ENCODE measurements around the gene TMEM54.

TMEM54 gene

DNA sequence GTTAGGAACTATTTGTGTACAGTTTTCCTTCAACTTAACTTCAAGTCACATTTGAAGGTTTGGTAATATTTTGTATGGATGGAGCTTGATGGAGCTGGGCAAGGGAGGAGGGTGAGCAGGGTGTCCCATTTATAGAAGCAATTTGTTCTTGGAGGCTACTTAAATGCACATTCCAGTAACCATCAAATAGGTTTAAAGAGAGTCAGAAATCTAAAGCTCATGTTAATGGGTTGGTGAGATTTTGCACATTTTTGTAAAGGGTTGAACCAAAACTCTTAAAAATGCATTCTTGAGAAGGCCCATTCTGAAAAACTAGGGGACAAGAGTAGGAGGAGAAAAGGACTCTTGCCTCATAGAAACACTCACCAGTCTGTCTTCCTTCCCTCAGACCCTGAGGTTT is 40.6 kb downstream of the TMEM54 start:
- no peaks in the 10 kb centered on the region for H3K9me2 ChIP-seq (replicated peaks; ENCODE audit: insufficient read depth, low read length)
- H3K4me1 ChIP-seq (ENCODE audit: low read length) = no peaks in the 10 kb centered on the region
- H3K27ac ChIP-seq (ENCODE audit: low read length) = no peak overlapping the region
- TF ChIP-seq, protein P1, sequence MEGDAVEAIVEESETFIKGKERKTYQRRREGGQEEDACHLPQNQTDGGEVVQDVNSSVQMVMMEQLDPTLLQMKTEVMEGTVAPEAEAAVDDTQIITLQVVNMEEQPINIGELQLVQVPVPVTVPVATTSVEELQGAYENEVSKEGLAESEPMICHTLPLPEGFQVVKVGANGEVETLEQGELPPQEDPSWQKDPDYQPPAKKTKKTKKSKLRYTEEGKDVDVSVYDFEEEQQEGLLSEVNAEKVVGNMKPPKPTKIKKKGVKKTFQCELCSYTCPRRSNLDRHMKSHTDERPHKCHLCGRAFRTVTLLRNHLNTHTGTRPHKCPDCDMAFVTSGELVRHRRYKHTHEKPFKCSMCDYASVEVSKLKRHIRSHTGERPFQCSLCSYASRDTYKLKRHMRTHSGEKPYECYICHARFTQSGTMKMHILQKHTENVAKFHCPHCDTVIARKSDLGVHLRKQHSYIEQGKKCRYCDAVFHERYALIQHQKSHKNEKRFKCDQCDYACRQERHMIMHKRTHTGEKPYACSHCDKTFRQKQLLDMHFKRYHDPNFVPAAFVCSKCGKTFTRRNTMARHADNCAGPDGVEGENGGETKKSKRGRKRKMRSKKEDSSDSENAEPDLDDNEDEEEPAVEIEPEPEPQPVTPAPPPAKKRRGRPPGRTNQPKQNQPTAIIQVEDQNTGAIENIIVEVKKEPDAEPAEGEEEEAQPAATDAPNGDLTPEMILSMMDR (IDR thresholded peaks at IDR 0.05; ENCODE audit: low read length) = no peak
- no peak for TF ChIP-seq EZH2phosphoT487 (IDR thresholded peaks at IDR 0.05; ENCODE audit: low read length)
- no peak for TF ChIP-seq EZH2 (optimal IDR thresholded peaks at IDR 0.05; ENCODE audit: low read depth, low read length)
- DNase-seq = no peak
- H3K4me2 ChIP-seq (ENCODE audit: low read depth, low read length) = no peak overlapping the region
- H3K36me3 ChIP-seq (replicated peaks; ENCODE audit: insufficient read depth, low read length) = no peaks in the 10 kb centered on the region
- H4K20me1 ChIP-seq (ENCODE audit: insufficient read depth, low read length) = no peaks in the 10 kb centered on the region
- no peaks in the 10 kb centered on the region for H3K27me3 ChIP-seq (replicated peaks; ENCODE audit: insufficient read depth, low read length)
- no peaks in the 10 kb centered on the region; the same call in 1 of the 2 replicates for H3F3A ChIP-seq (ENCODE audit: insufficient read depth, low read length)
- H3K9ac ChIP-seq (ENCODE audit: low read length) = no peak overlapping the region
- H3K79me2 ChIP-seq (ENCODE audit: low read length) = no peaks in the 10 kb centered on the region
- no peak overlapping the region for H2AFZ ChIP-seq (ENCODE audit: low read length)
- H3K9me3 ChIP-seq (replicated peaks; ENCODE audit: insufficient read depth, low read length) = no peaks in the 10 kb centered on the region
- H3K4me3 ChIP-seq (ENCODE audit: low read length) = no peak overlapping the region

DNA sequence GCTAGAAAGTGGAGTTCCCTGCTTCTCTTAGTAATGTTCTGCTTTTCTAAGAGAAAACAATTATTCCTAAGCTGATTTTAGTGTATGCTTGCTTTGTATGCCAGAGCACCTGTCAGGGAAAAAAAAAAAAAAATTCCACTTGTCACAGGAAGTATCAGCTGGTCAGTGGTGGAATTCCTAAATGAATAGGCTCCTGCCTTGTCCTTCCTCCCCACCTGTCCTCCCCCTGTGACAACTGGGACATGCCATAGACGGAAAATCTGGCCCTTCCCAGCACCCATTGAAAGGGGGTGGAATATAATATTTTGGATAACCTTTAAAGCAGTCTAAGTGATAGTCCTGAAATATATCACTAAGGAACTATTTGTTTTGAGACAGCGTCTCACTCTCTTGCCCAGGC is 41.3 kb downstream of the TMEM54 start:
- DNase-seq = no peak
- Histone ChIP-seq H3K27me3 (replicated peaks; ENCODE audit: insufficient read depth, low read length) (no peaks in the 10 kb centered on the region), H3K4me3 (ENCODE audit: low read length) (no peak overlapping the region), H3K9me3 (replicated peaks; ENCODE audit: insufficient read depth, low read length) (no peaks in the 10 kb centered on the region), H3K36me3 (replicated peaks; ENCODE audit: insufficient read depth, low read length) (no peaks in the 10 kb centered on the region), H3K4me2 (ENCODE audit: low read depth, low read length) (no peak overlapping the region), H3K9ac (ENCODE audit: low read length) (no peak overlapping the region), H3K9me2 (replicated peaks; ENCODE audit: insufficient read depth, low read length) (no peaks in the 10 kb centered on the region), H3K79me2 (ENCODE audit: low read length) (no peaks in the 10 kb centered on the region), H3F3A (ENCODE audit: insufficient read depth, low read length) (no peaks in the 10 kb centered on the region; the same call in 1 of the 2 replicates), H3K4me1 (ENCODE audit: low read length) (no peaks in the 10 kb centered on the region), H2AFZ (ENCODE audit: low read length) (no peak overlapping the region), H4K20me1 (ENCODE audit: insufficient read depth, low read length) (no peaks in the 10 kb centered on the region), H3K27ac (ENCODE audit: low read length) (no peak overlapping the region)
- TF ChIP-seq, protein P1 (IDR thresholded peaks at IDR 0.05; ENCODE audit: low read length) = no peak
- TF ChIP-seq EZH2phosphoT487 (IDR thresholded peaks at IDR 0.05; ENCODE audit: low read length) (no peak), EZH2 (optimal IDR thresholded peaks at IDR 0.05; ENCODE audit: low read depth, low read length) (no peak)

DNA sequence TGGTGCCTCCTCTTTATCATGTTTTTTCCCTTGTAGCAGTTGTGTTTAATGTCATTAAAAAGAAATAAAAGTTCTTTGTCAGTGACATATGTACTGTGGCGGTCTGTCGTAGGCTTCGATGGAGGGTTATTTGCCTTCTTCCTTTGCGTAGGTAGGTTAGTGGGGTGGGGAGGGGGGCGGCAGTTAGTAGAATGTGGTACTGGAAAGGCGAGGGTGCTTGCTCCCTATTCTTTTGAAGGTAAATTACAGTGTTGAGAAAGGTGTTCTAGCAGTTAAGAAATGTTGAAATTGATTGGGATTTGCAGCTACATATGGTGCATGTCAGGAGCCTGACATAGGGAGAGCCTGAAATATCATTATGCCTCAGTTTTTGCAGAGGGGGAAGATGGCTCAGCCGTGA is 42.4 kb downstream of the TMEM54 start:
- no peaks in the 10 kb centered on the region for H3K79me2 ChIP-seq (ENCODE audit: low read length)

More for the DNA sequence above, 42.4 kb downstream of the TMEM54 start:
- Histone ChIP-seq H2AFZ (ENCODE audit: low read length) (no peak overlapping the region), H3K9ac (ENCODE audit: low read length) (no peak overlapping the region), H3K9me2 (replicated peaks; ENCODE audit: insufficient read depth, low read length) (no peaks in the 10 kb centered on the region), H3K36me3 (replicated peaks; ENCODE audit: insufficient read depth, low read length) (no peaks in the 10 kb centered on the region), H4K20me1 (ENCODE audit: insufficient read depth, low read length) (no peaks in the 10 kb centered on the region), H3K4me1 (ENCODE audit: low read length) (no peaks in the 10 kb centered on the region), H3K4me2 (ENCODE audit: low read depth, low read length) (no peak overlapping the region), H3K27me3 (replicated peaks; ENCODE audit: insufficient read depth, low read length) (no peaks in the 10 kb centered on the region), H3K4me3 (ENCODE audit: low read length) (no peak overlapping the region), H3K27ac (ENCODE audit: low read length) (no peak overlapping the region), H3F3A (ENCODE audit: insufficient read depth, low read length) (no peaks in the 10 kb centered on the region; the same call in 1 of the 2 replicates), H3K9me3 (replicated peaks; ENCODE audit: insufficient read depth, low read length) (no peaks in the 10 kb centered on the region)
- no peak for TF ChIP-seq EZH2 (optimal IDR thresholded peaks at IDR 0.05; ENCODE audit: low read depth, low read length)
- no peak for TF ChIP-seq EZH2phosphoT487 (IDR thresholded peaks at IDR 0.05; ENCODE audit: low read length)
- TF ChIP-seq, protein P1 (IDR thresholded peaks at IDR 0.05; ENCODE audit: low read length) = no peak
- DNase-seq = no peak

Data from MM.1S (cell line).